K562 (cell line): ENCODE results near the gene EML2. TPM values are rescaled to one million over a fixed set of nuclear protein-coding genes. Genes with fewer than 3 reads are reported as not detected.
A peak's percentile ranks its signal among the peaks of the same experiment; 100 is the strongest.

Experiments
- DPF2 ChIP-seq: fragments of 450-650 bp; IDR thresholded peaks from 2 replicates; pipeline ENCODE4 v1.6.1; 2016
- GABPB1 ChIP-seq: sonication (generic); formaldehyde crosslinking; IDR thresholded peaks from 2 replicates; pipeline ENCODE4 v1.8.0; 2022; ENCODE audit warnings: mild to moderate bottlenecking, missing genetic modification reagents
- HDGF ChIP-seq: fragments of 450-650 bp; IDR thresholded peaks from 2 replicates; pipeline ENCODE4 v1.6.1; 2016
- NRF1 ChIP-seq, 2 experiments: fragments of 450-650 bp; IDR thresholded peaks in 1 of 2; conservative IDR thresholded peaks in 1 of 2; 2 replicates each; pipeline ENCODE4 v1.6.1; 2014; ENCODE audit warnings: mild to moderate bottlenecking in 2 of 2
- POLR2A ChIP-seq: fragments of 450-650 bp; conservative IDR thresholded peaks from 2 replicates; pipeline ENCODE4 v1.6.1; 2016
- PRPF4 ChIP-seq: fragments of 200-400 bp; formaldehyde crosslinking; IDR thresholded peaks from one replicate; pipeline ENCODE4 v1.6.1; 2017; ENCODE audit warnings: low read length, low read depth, mild to moderate bottlenecking; ENCODE audit not compliant: insufficient read depth, poor library complexity, severe bottlenecking
- TAF7 ChIP-seq: fragments of 450-650 bp; IDR thresholded peaks from 2 replicates; pipeline ENCODE4 v1.6.1; 2016; ENCODE audit warnings: missing genetic modification characterization, missing compliant biosample characterization
- TCF3 ChIP-seq: sonication (generic); formaldehyde crosslinking; IDR thresholded peaks from 2 replicates; pipeline ENCODE4 v1.4.0; 2020; ENCODE audit warnings: mild to moderate bottlenecking, missing genetic modification reagents
- USF1 ChIP-seq: sonication (generic); formaldehyde crosslinking; IDR thresholded peaks from 2 replicates; pipeline ENCODE4 v1.9.0; 2022; ENCODE audit warnings: mild to moderate bottlenecking, missing genetic modification reagents
- ZNF146 ChIP-seq: IDR thresholded peaks from one replicate; pipeline ENCODE4 v1.6.1; 2018; ENCODE audit warnings: missing compliant biosample characterization; ENCODE audit not compliant: unreplicated experiment
- polyA plus RNA-seq, 8 experiments: library from polyadenylated mRNA; depleted of rRNA in 4 of 8; stranded (reverse) in 5 of 8; unstranded in 3 of 8; fragments of >200 nt; fragmentation: Nextera tagmentation in 2 of 8; fragmentation: Illumina TruSeq in 1 of 8; extraction: Ambion mirVana in 2 of 8; extraction: Trizol in 1 of 8; gene quantifications; 2 replicates each; pipeline versions ENCODE4 v1.2.1 to v1.2.3, GENCODE V29; 2011 to 2014; ENCODE audit warnings: inconsistent platforms in 1 of 8, missing spikeins in 1 of 8
- total RNA-seq, 7 experiments: library from RNA; depleted of rRNA in 6 of 7; stranded (reverse); fragments of >200 nt in 6 of 7; fragmentation: Illumina TruSeq in 2 of 7; extraction: Trizol in 2 of 7; gene quantifications; 2 replicates each; pipeline versions ENCODE4 v1.2.1 to v1.2.3, GENCODE V29; 2011 to 2021; ENCODE audit warnings: low replicate concordance in 1 of 7
- TF ChIP-seq, protein P1 (sequence below): sonication (generic); formaldehyde crosslinking; IDR thresholded peaks from 2 replicates; pipeline ENCODE4 v1.8.0; 2022; ENCODE audit warnings: mild to moderate bottlenecking, missing genetic modification reagents
- TF ChIP-seq, protein P2 (sequence below): sonication (generic); formaldehyde crosslinking; IDR thresholded peaks from 2 replicates; pipeline ENCODE4 v1.9.0; 2022; ENCODE audit warnings: mild to moderate bottlenecking, missing genetic modification reagents
- TF ChIP-seq, protein P3 (sequence below): fragments of 450-650 bp; IDR thresholded peaks from 2 replicates; pipeline ENCODE4 v1.6.1; 2016; ENCODE audit warnings: borderline replicate concordance
- TF ChIP-seq, protein P4 (sequence below), 2 experiments: fragments of 250-450 bp in 1 of 2; fragments of 450-650 bp in 1 of 2; sonication (Bioruptor Pico) in 1 of 2; IDR thresholded peaks; 2 replicates each; pipeline versions ENCODE4 v1.6.1 to v1.8.0; 2016 to 2021; ENCODE audit warnings: mild to moderate bottlenecking in 2 of 2, moderate library complexity in 2 of 2, missing compliant biosample characterization in 1 of 2, missing genetic modification characterization in 1 of 2
- TF ChIP-seq, protein P5 (sequence below): sonication (generic); formaldehyde crosslinking; IDR thresholded peaks from 2 replicates; pipeline ENCODE4 v1.8.0; 2023; ENCODE audit warnings: mild to moderate bottlenecking, missing genetic modification reagents

EML2 gene
- total and polyA plus RNA-seq, 9 of the 15 experiments (the other 6 are each of a cell fraction or from before 2014, with no cell fraction given), result 2.6 to 69.6 (median 24.8) TPM

DNA sequence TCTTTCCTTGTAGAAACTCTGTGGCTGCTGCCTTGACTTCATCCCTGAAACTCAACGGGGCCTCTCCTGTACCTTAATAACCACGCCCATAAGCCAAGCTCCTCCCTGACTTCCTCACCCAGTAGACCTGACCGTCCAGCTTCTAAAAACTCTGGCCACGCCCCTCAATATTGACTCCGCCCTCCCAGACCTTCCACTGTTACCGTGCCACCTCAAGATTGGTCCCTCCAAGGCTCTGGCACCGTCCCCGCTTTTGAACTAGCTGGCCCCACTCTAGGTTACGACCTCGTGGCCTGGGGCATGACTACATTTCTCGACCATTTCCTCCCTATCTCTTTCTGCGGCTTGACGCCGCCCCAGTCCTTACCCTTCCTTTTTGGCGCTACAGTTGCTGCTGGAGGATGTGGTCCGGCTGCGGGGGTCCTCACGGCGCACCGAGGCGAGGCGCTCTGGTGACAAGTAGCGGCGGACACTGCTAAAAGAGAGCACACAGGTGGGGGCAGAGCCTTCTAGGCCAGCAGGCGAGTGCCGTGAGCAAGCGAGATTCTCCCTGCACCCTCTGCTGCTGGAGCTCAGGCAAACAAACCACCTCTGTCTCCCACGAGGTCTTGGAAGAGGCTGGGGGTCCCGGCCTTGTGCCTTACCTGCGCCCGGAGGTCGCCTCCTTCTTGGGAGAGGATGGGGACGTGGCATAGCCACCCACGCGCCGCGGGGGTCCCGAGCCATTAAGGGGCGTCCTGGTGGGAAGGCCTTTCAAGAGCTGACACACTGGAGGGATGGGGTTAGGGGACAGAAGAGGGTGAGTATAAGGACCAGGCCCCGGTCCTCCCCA is 2.3 kb upstream of the EML2 start (continued):
- TF ChIP-seq, protein P1, sequence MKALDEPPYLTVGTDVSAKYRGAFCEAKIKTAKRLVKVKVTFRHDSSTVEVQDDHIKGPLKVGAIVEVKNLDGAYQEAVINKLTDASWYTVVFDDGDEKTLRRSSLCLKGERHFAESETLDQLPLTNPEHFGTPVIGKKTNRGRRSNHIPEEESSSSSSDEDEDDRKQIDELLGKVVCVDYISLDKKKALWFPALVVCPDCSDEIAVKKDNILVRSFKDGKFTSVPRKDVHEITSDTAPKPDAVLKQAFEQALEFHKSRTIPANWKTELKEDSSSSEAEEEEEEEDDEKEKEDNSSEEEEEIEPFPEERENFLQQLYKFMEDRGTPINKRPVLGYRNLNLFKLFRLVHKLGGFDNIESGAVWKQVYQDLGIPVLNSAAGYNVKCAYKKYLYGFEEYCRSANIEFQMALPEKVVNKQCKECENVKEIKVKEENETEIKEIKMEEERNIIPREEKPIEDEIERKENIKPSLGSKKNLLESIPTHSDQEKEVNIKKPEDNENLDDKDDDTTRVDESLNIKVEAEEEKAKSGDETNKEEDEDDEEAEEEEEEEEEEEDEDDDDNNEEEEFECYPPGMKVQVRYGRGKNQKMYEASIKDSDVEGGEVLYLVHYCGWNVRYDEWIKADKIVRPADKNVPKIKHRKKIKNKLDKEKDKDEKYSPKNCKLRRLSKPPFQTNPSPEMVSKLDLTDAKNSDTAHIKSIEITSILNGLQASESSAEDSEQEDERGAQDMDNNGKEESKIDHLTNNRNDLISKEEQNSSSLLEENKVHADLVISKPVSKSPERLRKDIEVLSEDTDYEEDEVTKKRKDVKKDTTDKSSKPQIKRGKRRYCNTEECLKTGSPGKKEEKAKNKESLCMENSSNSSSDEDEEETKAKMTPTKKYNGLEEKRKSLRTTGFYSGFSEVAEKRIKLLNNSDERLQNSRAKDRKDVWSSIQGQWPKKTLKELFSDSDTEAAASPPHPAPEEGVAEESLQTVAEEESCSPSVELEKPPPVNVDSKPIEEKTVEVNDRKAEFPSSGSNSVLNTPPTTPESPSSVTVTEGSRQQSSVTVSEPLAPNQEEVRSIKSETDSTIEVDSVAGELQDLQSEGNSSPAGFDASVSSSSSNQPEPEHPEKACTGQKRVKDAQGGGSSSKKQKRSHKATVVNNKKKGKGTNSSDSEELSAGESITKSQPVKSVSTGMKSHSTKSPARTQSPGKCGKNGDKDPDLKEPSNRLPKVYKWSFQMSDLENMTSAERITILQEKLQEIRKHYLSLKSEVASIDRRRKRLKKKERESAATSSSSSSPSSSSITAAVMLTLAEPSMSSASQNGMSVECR (CRISPR knock-in tag), result peak; percentile 71
- 0 out of 2 replicates have a peak, but pooled peaks have one; percentile 64 for TF ChIP-seq HDGF
- peak; percentile 68 for TF ChIP-seq POLR2A
- TF ChIP-seq, protein P2, sequence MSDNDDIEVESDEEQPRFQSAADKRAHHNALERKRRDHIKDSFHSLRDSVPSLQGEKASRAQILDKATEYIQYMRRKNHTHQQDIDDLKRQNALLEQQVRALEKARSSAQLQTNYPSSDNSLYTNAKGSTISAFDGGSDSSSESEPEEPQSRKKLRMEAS (CRISPR knock-in tag), result peak; percentile 93
- TF ChIP-seq TCF3 (CRISPR knock-in tag), result no peak
- TF ChIP-seq ZNF146 (CRISPR knock-in tag), result no peak
- peak; percentile 18; the same call in 1 of the 2 replicates for TF ChIP-seq DPF2
- 0 out of 2 replicates have a peak, but pooled peaks have one; percentile 12 for TF ChIP-seq TAF7
- TF ChIP-seq, protein P3, sequence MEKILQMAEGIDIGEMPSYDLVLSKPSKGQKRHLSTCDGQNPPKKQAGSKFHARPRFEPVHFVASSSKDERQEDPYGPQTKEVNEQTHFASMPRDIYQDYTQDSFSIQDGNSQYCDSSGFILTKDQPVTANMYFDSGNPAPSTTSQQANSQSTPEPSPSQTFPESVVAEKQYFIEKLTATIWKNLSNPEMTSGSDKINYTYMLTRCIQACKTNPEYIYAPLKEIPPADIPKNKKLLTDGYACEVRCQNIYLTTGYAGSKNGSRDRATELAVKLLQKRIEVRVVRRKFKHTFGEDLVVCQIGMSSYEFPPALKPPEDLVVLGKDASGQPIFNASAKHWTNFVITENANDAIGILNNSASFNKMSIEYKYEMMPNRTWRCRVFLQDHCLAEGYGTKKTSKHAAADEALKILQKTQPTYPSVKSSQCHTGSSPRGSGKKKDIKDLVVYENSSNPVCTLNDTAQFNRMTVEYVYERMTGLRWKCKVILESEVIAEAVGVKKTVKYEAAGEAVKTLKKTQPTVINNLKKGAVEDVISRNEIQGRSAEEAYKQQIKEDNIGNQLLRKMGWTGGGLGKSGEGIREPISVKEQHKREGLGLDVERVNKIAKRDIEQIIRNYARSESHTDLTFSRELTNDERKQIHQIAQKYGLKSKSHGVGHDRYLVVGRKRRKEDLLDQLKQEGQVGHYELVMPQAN, result peak; percentile 43; the same call in 1 of the 2 replicates
- TF ChIP-seq GABPB1, result peak; percentile 73
- TF ChIP-seq, protein P4, sequence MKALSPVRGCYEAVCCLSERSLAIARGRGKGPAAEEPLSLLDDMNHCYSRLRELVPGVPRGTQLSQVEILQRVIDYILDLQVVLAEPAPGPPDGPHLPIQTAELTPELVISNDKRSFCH (CRISPR knock-in tag; IDR thresholded peaks at IDR 0.05), result no peak
- TF ChIP-seq, protein P4 (tag; IDR thresholded peaks at IDR 0.05), result 0 out of 2 replicates have a peak, but pooled peaks have one; percentile 13
- TF ChIP-seq USF1 (CRISPR knock-in tag), result no peak
- TF ChIP-seq, protein P5, sequence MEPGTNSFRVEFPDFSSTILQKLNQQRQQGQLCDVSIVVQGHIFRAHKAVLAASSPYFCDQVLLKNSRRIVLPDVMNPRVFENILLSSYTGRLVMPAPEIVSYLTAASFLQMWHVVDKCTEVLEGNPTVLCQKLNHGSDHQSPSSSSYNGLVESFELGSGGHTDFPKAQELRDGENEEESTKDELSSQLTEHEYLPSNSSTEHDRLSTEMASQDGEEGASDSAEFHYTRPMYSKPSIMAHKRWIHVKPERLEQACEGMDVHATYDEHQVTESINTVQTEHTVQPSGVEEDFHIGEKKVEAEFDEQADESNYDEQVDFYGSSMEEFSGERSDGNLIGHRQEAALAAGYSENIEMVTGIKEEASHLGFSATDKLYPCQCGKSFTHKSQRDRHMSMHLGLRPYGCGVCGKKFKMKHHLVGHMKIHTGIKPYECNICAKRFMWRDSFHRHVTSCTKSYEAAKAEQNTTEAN, result peak; percentile 34; the same call in 1 of the 2 replicates
- TF ChIP-seq PRPF4, result no peak
- TF ChIP-seq NRF1 (conservative IDR thresholded peaks at IDR 0.05 in 1 of 2, IDR thresholded peaks at IDR 0.05 in 1 of 2), result peak in 1 of 2 experiments; percentile 16; a peak in 2 of 4 replicates
